Smooth muscle cell of the coronary artery (primary cell): ENCODE data around the gene TRIM68. TPM values are rescaled to one million over a fixed set of nuclear protein-coding genes. Genes with fewer than 3 reads are reported as not detected.

ENCODE experiments used
- total RNA-seq: library from RNA; depleted of rRNA; stranded (reverse); fragments of >200 nt; gene quantifications from 2 replicates; pipeline ENCODE4 v1.2.3, GENCODE V29; 2014; ENCODE audit warnings: low replicate concordance

TRIM68 gene, protein sequence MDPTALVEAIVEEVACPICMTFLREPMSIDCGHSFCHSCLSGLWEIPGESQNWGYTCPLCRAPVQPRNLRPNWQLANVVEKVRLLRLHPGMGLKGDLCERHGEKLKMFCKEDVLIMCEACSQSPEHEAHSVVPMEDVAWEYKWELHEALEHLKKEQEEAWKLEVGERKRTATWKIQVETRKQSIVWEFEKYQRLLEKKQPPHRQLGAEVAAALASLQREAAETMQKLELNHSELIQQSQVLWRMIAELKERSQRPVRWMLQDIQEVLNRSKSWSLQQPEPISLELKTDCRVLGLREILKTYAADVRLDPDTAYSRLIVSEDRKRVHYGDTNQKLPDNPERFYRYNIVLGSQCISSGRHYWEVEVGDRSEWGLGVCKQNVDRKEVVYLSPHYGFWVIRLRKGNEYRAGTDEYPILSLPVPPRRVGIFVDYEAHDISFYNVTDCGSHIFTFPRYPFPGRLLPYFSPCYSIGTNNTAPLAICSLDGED
- 6.2 and 9.5 TPM in 2 replicates for total RNA-seq

DNA sequence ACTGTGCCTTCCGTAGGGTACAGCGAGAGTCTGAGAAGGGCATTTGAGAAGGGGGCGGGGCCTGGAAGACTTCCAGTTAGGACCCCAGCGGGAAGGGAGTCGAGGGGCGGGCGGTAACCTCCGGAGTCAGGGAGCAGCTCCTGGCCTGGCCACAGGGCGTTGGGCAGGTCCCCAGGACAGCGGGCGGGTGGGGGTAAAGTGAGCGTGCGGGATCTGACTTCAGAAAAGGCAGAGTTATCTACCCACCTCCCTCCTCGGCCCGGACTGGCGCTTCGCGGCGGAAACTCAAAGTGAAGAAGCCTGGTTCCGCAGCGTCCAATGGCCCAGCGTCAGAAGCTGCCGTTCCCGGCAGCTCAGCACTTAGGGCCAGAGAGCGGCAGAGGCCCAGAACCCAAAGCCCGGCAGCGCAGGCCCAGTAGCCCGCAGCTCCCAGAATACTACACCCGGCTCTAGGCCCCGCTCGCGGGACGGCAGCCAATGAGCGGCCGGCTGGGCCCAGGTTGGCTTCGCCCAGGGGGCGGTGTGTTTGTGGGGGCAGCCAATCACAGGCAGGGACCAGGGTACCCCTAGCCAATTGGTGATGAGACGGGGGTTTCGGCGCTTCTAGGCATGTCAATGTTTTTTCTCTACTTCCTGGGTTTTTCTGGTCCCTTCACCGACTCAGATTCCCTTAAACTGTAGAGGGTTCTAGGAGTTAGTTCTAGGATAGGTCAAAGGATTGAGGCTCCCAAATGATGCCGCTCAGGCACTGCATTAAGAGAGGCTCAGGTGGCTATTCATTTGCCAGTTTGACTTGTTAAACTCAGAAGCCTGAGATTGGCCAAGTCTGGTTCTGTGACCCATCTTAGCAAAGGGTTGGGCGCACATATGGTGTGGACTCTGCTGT is at the start of gene TRIM68:
TSS of gene TRIM68 (minus strand) at position 451 of the 886 bp plus-strand sequence. CDS start 2,727 bp downstream, outside the sequence.

DNA sequence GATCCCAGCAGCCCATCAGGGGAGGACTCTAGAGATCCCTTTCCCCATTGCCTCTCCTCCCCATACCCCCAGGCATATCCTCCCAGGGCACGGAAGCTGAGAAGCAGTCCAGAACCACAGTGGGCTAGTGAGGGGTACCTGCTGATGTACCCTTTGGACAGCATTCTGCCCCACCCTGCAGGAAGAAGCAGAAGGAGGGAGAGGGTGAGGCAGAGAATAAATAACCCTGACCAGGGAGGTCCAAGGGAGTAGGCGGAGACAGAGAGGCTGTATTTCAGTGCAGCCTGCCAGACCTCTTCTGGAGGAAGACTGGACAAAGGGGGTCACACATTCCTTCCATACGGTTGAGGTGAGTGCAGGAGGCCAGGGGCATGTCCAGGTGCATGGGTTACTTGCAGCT is 35.7 kb upstream of the TRIM68 start, which contains the start of gene OR51E1:
TSS of gene OR51E1 (plus strand) at position 301 of the 400 bp plus-strand sequence. CDS start 8,545 bp downstream, outside the sequence.

DNA sequence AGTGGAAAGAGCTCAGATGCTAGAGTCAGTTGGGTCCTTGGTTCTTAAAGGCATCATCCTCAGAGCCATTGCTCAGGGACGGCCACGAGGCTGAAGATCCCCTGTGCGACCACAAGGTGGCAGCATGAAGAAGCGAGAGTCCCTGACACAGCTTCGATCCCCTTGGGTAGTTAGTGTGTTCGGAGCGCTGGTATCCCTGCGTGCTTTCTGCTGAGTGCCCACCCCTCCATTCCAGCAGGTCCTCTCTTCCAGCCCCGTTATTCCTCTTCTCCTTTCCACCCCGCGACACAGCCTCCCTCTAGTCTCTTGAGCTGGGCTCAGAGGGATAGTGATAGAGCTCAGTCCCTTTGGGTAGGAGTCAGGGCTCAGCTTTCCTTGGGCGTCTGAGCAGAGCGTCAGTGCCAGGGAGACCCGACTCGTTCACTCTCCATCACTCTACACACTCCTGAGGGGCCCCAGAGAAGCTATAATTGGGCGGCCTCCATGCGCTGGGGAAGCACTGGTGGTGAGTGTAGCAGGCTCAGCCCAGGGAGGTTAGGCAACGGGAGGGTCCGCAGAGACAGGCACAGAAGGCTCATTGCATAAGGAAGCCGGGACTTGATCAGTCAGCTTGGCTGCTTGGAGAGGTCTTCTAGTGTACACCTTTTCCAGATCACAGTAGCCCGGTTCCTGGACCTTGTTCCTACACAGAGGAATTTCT is 29.1 kb upstream of the TRIM68 start, which contains the start of gene OR51D1:
TSS of gene OR51D1 (plus strand) at position 516 of the 700 bp plus-strand sequence. CDS start 2,314 bp downstream, outside the sequence.

DNA sequence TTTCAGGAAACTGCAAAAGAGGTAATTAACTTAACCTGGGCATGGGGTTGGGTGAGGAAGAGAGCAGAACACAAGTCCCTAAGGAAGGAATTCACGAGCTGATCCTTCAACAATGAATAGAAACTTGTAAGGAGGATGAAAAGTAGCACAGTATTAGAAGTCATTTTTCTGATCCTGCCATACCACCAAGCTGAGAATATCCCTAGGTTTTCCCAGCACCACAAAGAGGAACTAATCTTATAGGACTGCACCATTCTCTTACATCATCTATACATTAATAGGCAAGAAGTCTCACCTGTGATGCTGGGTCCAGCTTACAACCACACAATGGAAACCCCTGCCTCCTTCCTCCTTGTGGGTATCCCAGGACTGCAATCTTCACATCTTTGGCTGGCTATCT is 14.3 kb downstream of the TRIM68 start, which contains the start of gene OR52I1:
TSS of gene OR52I1 (plus strand) at position 301 of the 400 bp plus-strand sequence. CDS start at position 301, 0 bp downstream.

DNA sequence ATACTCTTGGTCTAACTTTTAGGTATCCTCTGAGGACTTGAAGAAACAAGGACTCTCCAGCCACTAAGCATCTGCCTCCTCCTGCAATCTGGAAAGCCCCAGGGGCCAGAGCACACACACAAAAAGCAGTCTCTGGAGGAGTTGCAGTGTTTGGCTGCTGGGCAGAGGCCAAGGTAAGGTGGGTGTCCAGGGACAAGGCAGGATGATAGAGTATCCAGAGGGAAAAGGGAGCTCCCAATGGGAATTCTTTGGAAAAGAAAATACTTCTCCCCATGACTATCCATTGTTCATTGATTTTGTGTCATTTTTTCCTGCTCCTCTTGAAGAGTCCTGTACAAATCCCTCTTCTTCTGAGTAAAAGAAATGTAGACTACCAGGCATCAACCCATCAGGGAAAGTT is 26.6 kb downstream of the TRIM68 start, which contains the start of gene OR52I2:
TSS of gene OR52I2 (plus strand) at position 301 of the 400 bp plus-strand sequence.

Other genes starting within 250 kb of the TRIM68 start
- gene OR52B4, start 239.8 kb downstream of the TRIM68 start, total RNA-seq, result not detected in 2 replicates
- 17.7 and 21.8 TPM in 2 replicates for gene TRIM21, start 214.5 kb downstream of the TRIM68 start, total RNA-seq
- not detected in 2 replicates for gene OR52K2, start 158.9 kb downstream of the TRIM68 start, total RNA-seq
- gene OR52K1, start 125.6 kb downstream of the TRIM68 start, total RNA-seq, result not detected in 2 replicates
- gene OR52M1, start 63.0 kb downstream of the TRIM68 start, total RNA-seq, result not detected in 2 replicates
- gene OR52I2, start 26.5 kb downstream of the TRIM68 start, total RNA-seq, result not detected in 2 replicates
- not detected in 2 replicates for gene OR52I1, start 14.2 kb downstream of the TRIM68 start, total RNA-seq
- not detected in 2 replicates for gene OR51D1, start 29.2 kb upstream of the TRIM68 start, total RNA-seq
- not detected in 2 replicates for gene OR51E1, start 35.8 kb upstream of the TRIM68 start, total RNA-seq
- gene OR51E2, start 89.6 kb upstream of the TRIM68 start, total RNA-seq, result under 0.01 TPM in 1 of 2 replicates, not detected in the other
- not detected in 2 replicates for gene MMP26, start 96.6 kb upstream of the TRIM68 start, total RNA-seq
- gene OR51F1, start 161.7 kb upstream of the TRIM68 start, total RNA-seq, result not detected in 2 replicates
- gene OR52R1, start 196.1 kb upstream of the TRIM68 start, total RNA-seq, result not detected in 2 replicates
- gene OR51F2, start 213.1 kb upstream of the TRIM68 start, total RNA-seq, result not detected in 2 replicates
- gene OR51S1, start 241.0 kb upstream of the TRIM68 start, total RNA-seq, result not detected in 2 replicates